H1 (cell line): Measurements from ENCODE around the gene IL18R1. TPM values are rescaled to one million over a fixed set of nuclear protein-coding genes. Genes with fewer than 3 reads are reported as not detected.

Experiments
- CTCF ChIA-PET: fragments of 300-600 bp; sonication (Branson Sonifier 250); formaldehyde crosslinking; loops from one replicate; lab custom pipeline; 2021; ENCODE audit not compliant: partially characterized antibody; lab: Charles Lee
- POLR2A ChIA-PET: fragments of 300-600 bp; sonication (Branson Sonifier 250); formaldehyde crosslinking; loops from one replicate; lab custom pipeline; 2021; ENCODE audit warnings: inconsistent platforms; ENCODE audit not compliant: partially characterized antibody; lab: Charles Lee
- DNase-seq, 2 experiments: peaks; one replicate each; pipeline versions ENCODE4 v3.0.0 to v3.0.0-alpha.2; 2010 to 2022; ENCODE audit warnings: low spot score in 2 of 2, low read depth in 1 of 2, mixed read lengths in 1 of 2
- FAIRE-seq: peaks from 2 replicates; lab custom pipeline; 2011; peaks lifted over from hg19 to GRCh38; lab: Jason Lieb, UNC
- H2AFZ ChIP-seq: 2 replicates; pipeline ENCODE4 v1.8.1; 2012; ENCODE audit warnings: low read length, inconsistent platforms
- H2AK5ac ChIP-seq: 2 replicates; pipeline ENCODE4 v1.6.1; 2013; ENCODE audit warnings: low read depth, low read length
- H2BK120ac ChIP-seq: replicated peaks from 2 replicates; pipeline ENCODE3; 2013; ENCODE audit warnings: low read depth, low read length, inconsistent platforms
- H2BK12ac ChIP-seq: 2 replicates; pipeline ENCODE4 v1.6.1; 2013; ENCODE audit warnings: low read depth, low read length
- H2BK15ac ChIP-seq: 2 replicates; pipeline ENCODE4 v1.6.1; 2013; ENCODE audit warnings: low read length
- H2BK20ac ChIP-seq: 2 replicates; pipeline ENCODE4 v1.6.1; 2013; ENCODE audit warnings: low read length
- H2BK5ac ChIP-seq: 2 replicates; pipeline ENCODE4 v1.6.1; 2013; ENCODE audit warnings: low read depth, low read length
- H3K14ac ChIP-seq: 2 replicates; pipeline ENCODE4 v1.6.1; 2013; ENCODE audit warnings: inconsistent platforms; ENCODE audit not compliant: insufficient read length
- H3K18ac ChIP-seq: 2 replicates; pipeline ENCODE4 v1.6.1; 2013; ENCODE audit warnings: low read length; ENCODE audit errors: extremely low read depth
- H3K23ac ChIP-seq: 2 replicates; pipeline ENCODE4 v1.6.1; 2013; ENCODE audit warnings: inconsistent platforms; ENCODE audit not compliant: insufficient read length
- H3K23me2 ChIP-seq: 2 replicates; pipeline ENCODE4 v1.6.1; 2013; ENCODE audit warnings: low read depth, low read length
- H3K27ac ChIP-seq: 2 replicates; pipeline ENCODE4 v1.6.1; 2011; ENCODE audit warnings: low read depth, low read length, inconsistent platforms
- H3K27me3 ChIP-seq, 4 experiments: replicated peaks in 1 of 4; 1 replicate in 1 of 4; 2 replicates in 3 of 4; pipeline versions ENCODE4 v1.6.1 to v1.8.1; 2011 to 2013; ENCODE audit warnings: low read length in 3 of 4, mild to moderate bottlenecking in 3 of 4, inconsistent platforms in 2 of 4, mixed read lengths in 2 of 4, moderate library complexity in 1 of 4; ENCODE audit not compliant: control insufficient read depth in 3 of 4, insufficient read depth in 3 of 4; ENCODE audit errors: extremely low read depth in 1 of 4
- H3K36me3 ChIP-seq, 4 experiments: 2 replicates each; pipeline versions ENCODE4 v1.6.1 to v1.8.1; 2011 to 2013; ENCODE audit warnings: mild to moderate bottlenecking in 4 of 4, low read length in 3 of 4, moderate library complexity in 2 of 4, control low read depth in 1 of 4, inconsistent platforms in 1 of 4; ENCODE audit not compliant: insufficient read depth in 4 of 4, control insufficient read depth in 2 of 4
- H3K4ac ChIP-seq: replicated peaks from 2 replicates; pipeline ENCODE3; 2013; ENCODE audit warnings: low read length, low read depth, mixed read lengths, inconsistent platforms; ENCODE audit not compliant: insufficient read length
- H3K4me1 ChIP-seq, 4 experiments: replicated peaks in 1 of 4; 1 replicate in 1 of 4; 2 replicates in 3 of 4; pipeline versions ENCODE4 v1.6.1 to v1.8.1; 2011 to 2013; ENCODE audit warnings: low read length in 3 of 4, inconsistent platforms in 2 of 4, mixed read lengths in 1 of 4; ENCODE audit not compliant: insufficient read depth in 4 of 4, control insufficient read depth in 3 of 4
- H3K4me2 ChIP-seq, 2 experiments: 2 replicates each; pipeline versions ENCODE4 v1.6.1 to v1.8.1; 2011 to 2013; ENCODE audit warnings: low read depth in 2 of 2, low read length in 2 of 2, control low read depth in 1 of 2, inconsistent platforms in 1 of 2, mild to moderate bottlenecking in 1 of 2; ENCODE audit not compliant: insufficient read depth in 1 of 2
- H3K4me3 ChIP-seq, 4 experiments: fragments of 200-600, 300-600 bp in 1 of 4; sonication (generic), shearing (Covaris generic), sonication (Bioruptor Twin) in 1 of 4; 2 replicates each; pipeline versions ENCODE4 v1.5.1 to v1.8.1; 2011 to 2016; ENCODE audit warnings: low read length in 4 of 4, low read depth in 3 of 4, control low read depth in 2 of 4, inconsistent platforms in 2 of 4, mild to moderate bottlenecking in 2 of 4, mixed read lengths in 1 of 4, moderate library complexity in 1 of 4; ENCODE audit not compliant: insufficient read depth in 2 of 4; ENCODE audit errors: extremely low read depth in 1 of 4
- H3K56ac ChIP-seq: replicated peaks from 2 replicates; pipeline ENCODE3; 2013; ENCODE audit warnings: low read depth, mild to moderate bottlenecking, mixed read lengths, low read length, inconsistent platforms; ENCODE audit not compliant: insufficient read length
- H3K79me1 ChIP-seq: 2 replicates; pipeline ENCODE4 v1.6.1; 2013; ENCODE audit warnings: low read depth, low read length, control low read depth
- H3K79me2 ChIP-seq, 2 experiments: 2 replicates each; pipeline versions ENCODE4 v1.6.1 to v1.8.1; 2012 to 2013; ENCODE audit warnings: low read length in 2 of 2, mild to moderate bottlenecking in 2 of 2, inconsistent platforms in 1 of 2; ENCODE audit not compliant: insufficient read depth in 2 of 2, control insufficient read depth in 1 of 2
- H3K9ac ChIP-seq, 4 experiments: replicated peaks in 1 of 4; 1 replicate in 1 of 4; 2 replicates in 3 of 4; pipeline versions ENCODE4 v1.6.1 to v1.8.1; 2011 to 2013; ENCODE audit warnings: low read depth in 3 of 4, low read length in 3 of 4, control low read depth in 2 of 4, mild to moderate bottlenecking in 2 of 4, moderate library complexity in 2 of 4, inconsistent platforms in 1 of 4; ENCODE audit errors: extremely low read depth in 1 of 4
- H3K9me3 ChIP-seq, 2 experiments: 2 replicates each; pipeline versions ENCODE4 v1.6.1 to v1.8.1; 2012 to 2013; ENCODE audit warnings: mild to moderate bottlenecking in 2 of 2, moderate library complexity in 2 of 2, control low read depth in 1 of 2, inconsistent platforms in 1 of 2, low read depth in 1 of 2, low read length in 1 of 2, mixed read lengths in 1 of 2; ENCODE audit not compliant: insufficient read depth in 2 of 2
- H4K20me1 ChIP-seq, 2 experiments: replicated peaks in 1 of 2; 2 replicates each; pipeline versions ENCODE3 to v1.8.1; 2011 to 2013; ENCODE audit warnings: inconsistent platforms in 2 of 2, low read length in 2 of 2, mild to moderate bottlenecking in 1 of 2; ENCODE audit not compliant: insufficient read depth in 2 of 2, control insufficient read depth in 1 of 2
- H4K5ac ChIP-seq: 2 replicates; pipeline ENCODE4 v1.6.1; 2013; ENCODE audit warnings: low read length, low read depth, mixed read lengths, inconsistent platforms; ENCODE audit not compliant: insufficient read length
- H4K8ac ChIP-seq: 2 replicates; pipeline ENCODE4 v1.8.0; 2013; ENCODE audit warnings: mild to moderate bottlenecking, moderate library complexity, low read length, inconsistent platforms; ENCODE audit not compliant: insufficient read depth; ENCODE audit errors: extremely low read depth
- H4K91ac ChIP-seq: replicated peaks from 2 replicates; pipeline ENCODE3; 2013; ENCODE audit warnings: low read length, mixed read lengths, inconsistent platforms; ENCODE audit not compliant: insufficient read length
- HDAC2 ChIP-seq, 2 experiments: fragments of 300-600 bp in 1 of 2; sonication (generic) in 1 of 2; IDR thresholded peaks; 2 replicates each; pipeline ENCODE4 v1.6.1; 2011 to 2012; ENCODE audit warnings: low read depth in 2 of 2, low read length in 2 of 2, mild to moderate bottlenecking in 2 of 2, moderate library complexity in 2 of 2, borderline replicate concordance in 1 of 2, inconsistent platforms in 1 of 2
- WGBS, 2 experiments: shearing (Covaris generic) in 1 of 2; methylation state at CpG; one replicate each; pipeline versions ENCODE4 v1.1.6 to v1.1.7; 2013 to 2015; ENCODE audit warnings: low lambda C conversion rate in 2 of 2, mixed read lengths in 2 of 2, inconsistent platforms in 1 of 2, low coverage in 1 of 2, missing lambda C conversion rate in 1 of 2; ENCODE audit not compliant: insufficient replicate concordance in 2 of 2, insufficient coverage in 1 of 2, insufficient read length in 1 of 2; ENCODE audit errors: extremely low coverage in 1 of 2, missing lambda C conversion rate in 1 of 2; 5-methylcytosine and 5-hydroxymethylcytosine counted together
- polyA plus RNA-seq, 7 experiments: library from polyadenylated mRNA; depleted of rRNA in 3 of 7; stranded (reverse) in 5 of 7; unstranded in 2 of 7; fragments of >200 nt in 5 of 7; fragments of 200-250 nt in 2 of 7; gene quantifications; 1 replicate in 5 of 7; 2 replicates in 1 of 7; 4 replicates in 1 of 7; pipeline versions ENCODE4 v1.2.1 to v1.2.3, GENCODE V29; 2011 to 2013; ENCODE audit warnings: missing spikeins in 2 of 7, mixed read lengths in 2 of 7
- total RNA-seq: library from RNA; stranded (reverse); fragmentation: NEBNext Ultra II Directional; extraction: Animal tissue kit (Norgen Biotek cat#: 25700); gene quantifications from 2 replicates; pipeline ENCODE4 v1.2.1, GENCODE V29; 2021

The IL18R1 gene
- total and polyA plus RNA-seq, 2 of the 8 experiments (the other 6 are each of a cell fraction or from before 2014, with no cell fraction given) = 0.54 TPM; not detected in 1

- Histone ChIP-seq H2AK5ac (no peak overlapping the region), H3K4me1 (peaks cover 0 to 4% (median 1%) of the 10 kb centered on the region in 4 experiments; a peak in 1 of 7 replicates), H3K18ac (no peak overlapping the region), H2BK120ac (no peak overlapping the region), H3K9me3 (peaks cover 24 to 27% of the 10 kb centered on the region in 2 experiments), H4K20me1 (no peaks in the 10 kb centered on the region), H2BK5ac (no peak overlapping the region), H3K9ac (no peak overlapping the region), H3K23ac (no peak overlapping the region), H3K4me2 (no peak overlapping the region), H4K8ac (no peak overlapping the region), H3K79me2 (no peaks in the 10 kb centered on the region), H3K56ac (no peak overlapping the region), H3K79me1 (no peaks in the 10 kb centered on the region), H3K14ac (no peak overlapping the region), H4K91ac (no peak overlapping the region), H4K5ac (no peak overlapping the region), H2BK12ac (no peak overlapping the region), H3K27ac (no peak overlapping the region), H3K36me3 (no peaks in the 10 kb centered on the region), H2BK15ac (no peak overlapping the region), H3K23me2 (no peaks in the 10 kb centered on the region), H2BK20ac (no peak overlapping the region), H2AFZ (no peak overlapping the region), H3K4ac (no peak overlapping the region), H3K4me3 (no peak overlapping the region), H3K27me3 (peaks cover 0 to 1% (median 0%) of the 10 kb centered on the region in 4 experiments; a peak in 1 of 7 replicates)
- no peak for TF ChIP-seq HDAC2 (IDR thresholded peaks at IDR 0.05; ENCODE audit: borderline replicate concordance in 1 of 2, low read depth in 2 of 2, low read length in 2 of 2)
- ChIA-PET POLR2A (no interaction called here), CTCF (no interaction called here)
- 90% methylated on average over 1 of the region's 1 CpG; no CpG with 5 or more reads in 1 of the 2 experiments for WGBS, 2 experiments
- FAIRE-seq = no peak
- DNase-seq = no peak
These were observed 10.2 kb downstream of the IL18R1 start for GRCh38 chr2:102365763-102366162.
